NCI-H187 treated with DMSO at 0.1 percent for 48 hours (cell line): ENCODE data around the gene KCNN1.

ENCODE experiments used
- DNase-seq: peaks from one replicate; lab custom pipeline; 2025; lab: John Stamatoyannopoulos, UW

The KCNN1 gene

DNA sequence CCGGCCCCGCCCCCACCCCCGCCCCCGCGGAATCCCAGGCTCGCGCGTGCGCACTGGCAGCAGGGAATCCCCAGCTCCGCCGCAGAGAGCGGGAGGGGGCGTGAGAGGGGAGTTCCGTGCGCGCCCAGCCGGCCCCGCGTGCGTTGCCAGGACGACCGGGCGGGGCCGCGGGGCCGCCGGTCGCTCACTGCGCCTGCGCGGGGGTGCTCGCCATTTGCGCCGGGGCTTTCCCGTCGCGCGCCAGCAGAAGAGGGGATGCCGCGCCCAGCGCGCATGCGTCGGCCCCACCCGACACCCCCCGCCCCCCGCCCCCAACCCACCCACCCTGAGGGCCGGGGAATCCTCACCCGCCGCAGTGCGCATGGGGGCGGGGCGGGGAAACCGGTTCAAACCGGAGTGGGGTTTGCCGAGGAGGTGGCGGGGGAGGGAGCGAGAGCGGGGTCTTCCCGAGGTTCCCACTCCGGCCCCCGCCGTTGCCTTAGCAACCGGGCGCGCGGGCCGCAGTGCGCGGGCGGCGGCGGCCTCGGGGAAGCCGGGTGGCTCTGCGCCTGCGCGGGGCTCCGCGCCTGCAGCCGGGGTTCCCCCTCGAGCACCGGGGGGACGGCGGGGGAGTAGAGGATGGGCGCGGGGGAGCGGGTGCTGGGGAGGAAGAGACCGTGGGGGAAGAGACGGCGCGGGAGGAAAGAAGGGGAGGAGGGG is 18.9 kb upstream of the KCNN1 start:
- DNase-seq = peak; percentile 69

- no peak for DNase-seq
Observed at GRCh38 chr19:17948514-17948900, 18.4 kb upstream of the KCNN1 start.

DNA sequence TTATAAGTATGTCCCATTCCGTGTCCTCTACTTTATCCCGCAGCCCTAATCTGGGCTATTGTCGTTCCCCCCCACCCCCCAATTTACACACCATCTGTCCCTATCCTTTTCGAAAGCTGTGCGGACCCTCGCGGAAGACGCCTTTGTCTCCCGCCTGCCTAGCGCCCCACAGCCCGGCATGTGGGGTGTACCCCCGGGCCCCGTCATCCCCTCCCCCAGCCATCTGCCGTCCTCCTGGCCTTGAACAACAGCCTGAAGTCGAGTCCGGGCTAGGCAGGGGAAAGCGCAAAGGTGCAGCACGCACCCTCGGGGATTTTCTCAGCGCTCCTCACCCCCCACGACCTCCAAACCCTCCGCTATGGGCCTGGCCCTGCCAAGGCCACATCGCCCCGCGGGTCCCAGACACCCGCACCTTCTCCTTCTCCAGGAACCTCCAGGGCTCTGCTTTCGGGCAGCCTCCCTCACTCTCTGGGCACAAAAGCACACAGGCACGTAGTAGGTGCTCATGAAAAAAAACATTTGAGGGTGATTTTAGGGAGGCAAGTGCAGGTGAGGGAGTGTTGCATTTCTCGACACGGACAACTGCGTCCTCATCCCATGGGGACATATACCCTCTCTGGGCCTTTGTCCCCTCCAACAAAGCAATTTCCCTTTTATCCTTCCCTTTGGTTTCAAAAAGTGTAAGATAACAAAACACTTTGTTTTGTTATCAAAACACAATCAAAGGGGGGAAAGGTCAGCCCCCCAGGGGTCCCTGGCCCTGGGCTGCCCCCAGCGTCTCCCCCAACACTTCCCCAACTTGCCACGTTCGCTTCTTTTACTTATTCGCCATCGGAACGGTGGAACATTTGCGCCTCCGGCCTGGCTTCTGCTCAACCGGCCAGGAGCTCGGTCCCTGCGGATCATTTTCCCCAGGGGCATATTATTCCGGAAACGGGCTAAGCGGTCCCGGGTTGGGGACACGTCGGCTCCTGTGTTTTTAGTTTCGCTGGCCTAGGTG is 17.7 kb upstream of the KCNN1 start:
- DNase-seq = no peak

DNA sequence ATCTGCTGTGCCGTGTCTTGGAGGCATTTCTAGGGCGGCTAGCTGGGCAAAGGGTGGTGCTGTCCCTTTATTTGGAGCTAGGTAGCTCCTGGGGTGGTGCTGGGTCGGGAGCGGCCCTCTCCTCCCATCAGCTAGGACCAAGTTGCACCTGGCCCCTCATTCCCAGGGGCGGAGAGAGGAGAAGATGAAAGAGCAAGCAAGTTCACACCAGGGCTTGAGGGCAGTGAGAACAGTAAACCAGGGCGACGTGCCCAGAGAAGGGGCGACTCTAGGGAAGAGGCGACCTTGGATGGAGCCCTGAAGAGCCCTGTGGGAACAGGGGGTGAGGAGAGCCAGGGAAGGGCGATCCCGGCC is 17.0 kb upstream of the KCNN1 start:
- no peak for DNase-seq

- no peak for DNase-seq
Observed at GRCh38 chr19:17950310-17951156, 16.4 kb upstream of the KCNN1 start.

DNA sequence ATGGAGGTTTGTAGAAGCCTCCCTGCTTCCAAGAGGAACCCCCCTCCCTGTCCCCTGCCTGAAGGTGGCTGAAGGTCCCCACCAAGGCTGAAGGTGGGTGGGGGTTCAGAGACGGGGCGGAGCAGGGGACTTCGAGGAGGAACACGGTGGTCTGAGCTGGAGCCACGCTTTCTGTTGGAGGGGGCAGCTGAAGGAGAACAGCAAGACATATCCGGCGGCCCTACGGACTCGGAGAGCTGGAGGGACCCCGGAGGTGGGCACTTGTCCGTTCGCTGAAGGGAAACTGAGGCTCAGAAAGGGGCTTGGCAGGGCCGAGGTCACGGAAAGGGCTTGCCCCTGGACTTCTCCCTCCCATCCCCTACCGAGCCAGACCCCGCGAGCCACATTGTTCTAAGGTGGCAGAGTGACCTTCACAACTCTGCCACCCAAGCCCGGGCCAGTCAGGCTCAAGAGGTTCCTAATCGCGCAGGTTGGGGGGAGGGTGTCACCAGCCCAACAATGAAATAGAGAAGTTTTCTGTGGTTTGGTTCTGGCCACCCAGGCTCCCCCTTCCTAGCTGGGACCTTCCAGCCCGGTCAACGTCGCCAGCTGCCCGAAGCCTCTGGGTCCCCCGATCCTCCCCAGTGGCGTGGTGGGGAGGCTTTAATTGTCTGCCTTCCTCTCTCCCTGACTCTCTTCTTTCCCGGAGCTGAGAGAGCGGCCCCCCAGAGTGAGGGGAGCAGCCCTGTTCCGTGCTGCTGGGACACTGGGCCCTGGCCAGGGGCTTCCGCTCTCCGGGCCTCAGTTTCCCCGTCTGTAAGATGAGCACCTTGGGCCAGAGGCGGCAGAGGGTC is 15.5 kb upstream of the KCNN1 start:
- no peak for DNase-seq

GRCh38 chr19:17951990-17952976 is 14.6 kb upstream of the KCNN1 start:
- DNase-seq = no peak

DNA sequence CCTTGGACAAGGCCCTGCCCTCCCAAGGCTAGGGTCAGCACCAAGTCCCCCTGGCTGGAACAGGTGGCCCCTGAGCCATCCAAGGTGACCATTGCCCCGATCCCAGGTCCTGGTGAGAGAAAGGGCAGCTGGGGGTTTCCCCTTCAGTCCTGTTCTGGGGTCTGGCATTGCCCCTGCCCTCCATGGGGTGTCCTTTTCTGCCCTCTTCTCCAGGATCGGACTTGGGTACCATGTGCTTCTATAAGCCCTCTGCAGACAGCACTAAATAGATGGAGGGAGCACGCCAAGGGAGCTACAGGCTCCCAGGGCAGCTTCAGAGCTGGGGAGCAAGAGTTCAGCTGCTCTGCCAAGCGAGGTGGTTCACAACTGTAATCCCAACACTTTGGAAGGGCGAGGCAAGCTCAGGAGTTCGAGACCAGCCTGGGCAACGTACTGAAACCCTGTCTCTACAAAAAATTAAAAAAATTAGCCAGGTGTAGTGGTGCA is 13.5 kb upstream of the KCNN1 start:
- DNase-seq = no peak

- no peak for DNase-seq
Observed at GRCh38 chr19:17953869-17954268, 13.0 kb upstream of the KCNN1 start.

GRCh38 chr19:17954401-17954800 is 12.5 kb upstream of the KCNN1 start:
- DNase-seq = no peak

- DNase-seq = no peak
Observed at GRCh38 chr19:17957149-17957849, 9.6 kb upstream of the KCNN1 start.

DNA sequence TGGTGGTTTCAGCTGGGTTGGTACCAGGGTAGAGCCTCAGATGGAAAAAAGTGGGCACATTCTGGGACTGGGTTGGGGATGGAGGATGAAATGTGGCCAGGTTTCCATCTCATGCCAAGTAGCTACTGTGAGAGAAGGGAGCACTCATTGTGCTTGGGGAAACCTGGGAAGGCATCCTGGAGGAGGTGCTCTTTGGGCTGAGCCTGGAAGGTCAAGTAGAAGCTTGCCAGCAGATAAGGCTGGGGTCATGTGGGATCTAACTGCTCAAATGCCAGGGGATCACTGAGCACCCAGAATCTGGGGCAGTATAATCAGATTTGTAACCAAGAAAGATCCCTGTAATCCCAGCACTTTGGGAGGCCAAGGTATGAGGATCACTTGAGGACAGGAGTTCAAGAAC is 9.0 kb upstream of the KCNN1 start:
- DNase-seq = no peak

- DNase-seq = no peak
Observed at GRCh38 chr19:17963936-17964691, 2.8 kb upstream of the KCNN1 start.

DNA sequence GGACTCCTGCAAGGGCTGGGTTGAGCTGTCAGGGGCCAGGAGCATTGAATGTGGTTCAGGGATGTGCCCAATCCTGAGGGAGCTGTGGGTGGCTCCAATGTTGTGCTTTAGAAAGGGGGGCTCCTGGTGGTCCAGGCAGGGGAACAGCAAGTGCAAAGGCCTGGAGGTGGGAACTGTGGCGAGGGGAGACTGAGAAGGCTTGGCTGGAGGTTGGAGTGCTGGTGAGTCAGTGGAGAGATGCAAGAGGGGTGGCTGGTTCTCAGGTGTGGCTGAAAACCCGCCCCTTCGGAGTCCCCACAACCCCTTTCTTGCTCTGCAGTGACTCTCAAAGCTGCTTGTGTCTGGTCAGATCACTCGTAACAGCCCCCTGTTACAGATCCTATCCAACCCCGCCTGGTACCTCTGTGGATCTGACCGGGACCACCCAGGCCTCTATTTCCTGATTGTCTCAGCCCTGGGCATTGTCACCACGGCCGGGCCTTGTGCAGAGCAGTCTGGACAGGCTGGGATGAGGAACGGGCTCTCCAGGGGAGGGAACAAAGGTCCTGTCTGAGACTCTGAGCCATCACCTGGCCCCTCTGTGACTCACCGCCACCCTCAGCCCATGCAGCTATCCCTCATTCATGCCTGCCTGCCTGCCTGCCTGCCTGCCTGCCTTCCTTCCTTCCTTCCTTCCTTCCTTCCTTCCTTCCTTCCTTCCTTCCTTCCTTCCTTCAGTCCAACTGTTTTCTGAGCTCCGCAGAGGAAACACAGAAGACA is 1.4 kb upstream of the KCNN1 start:
- no peak for DNase-seq

- no peak for DNase-seq
Observed at GRCh38 chr19:17966129-17966483, 801 bp upstream of the KCNN1 start.

DNA sequence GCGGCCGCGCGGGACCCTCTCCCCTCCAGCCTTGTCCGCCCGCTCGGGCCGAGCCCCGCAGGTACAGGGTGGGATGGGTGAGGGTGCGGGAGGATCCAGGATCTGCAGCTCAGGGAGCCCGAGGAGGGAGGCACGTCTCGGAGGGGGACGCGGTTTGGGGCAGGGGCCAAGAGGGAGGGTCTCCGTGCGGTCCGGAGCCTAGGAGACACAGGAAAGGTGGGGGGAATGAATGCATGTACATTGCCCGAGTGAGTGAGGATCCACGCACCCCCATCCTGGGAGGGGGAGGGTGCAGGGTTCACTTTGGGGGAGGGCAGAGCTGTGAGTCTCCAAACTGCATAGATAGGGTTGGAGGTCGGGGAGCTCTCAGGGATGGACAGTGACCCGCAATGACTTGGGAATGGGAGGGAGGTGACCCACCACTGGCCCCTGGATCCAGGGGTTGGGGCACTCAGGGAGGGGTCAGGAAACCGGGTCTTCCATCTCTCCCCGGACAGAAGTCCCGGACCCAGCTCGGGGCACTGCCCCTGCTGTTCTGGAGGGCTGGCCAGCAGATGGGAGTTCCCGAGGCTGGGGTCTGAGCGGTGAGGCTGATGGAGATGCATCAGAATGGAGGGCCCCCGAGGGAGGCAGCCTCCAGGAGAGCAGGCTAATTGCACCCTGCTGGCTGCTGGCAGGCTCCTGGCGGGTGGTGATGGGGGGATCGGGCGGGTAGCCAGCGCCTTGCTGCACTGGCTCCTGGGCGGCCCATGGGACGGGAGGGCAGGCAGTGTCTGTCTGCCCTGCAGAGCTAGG is 547 bp downstream of the KCNN1 start:
- DNase-seq = no peak

DNA sequence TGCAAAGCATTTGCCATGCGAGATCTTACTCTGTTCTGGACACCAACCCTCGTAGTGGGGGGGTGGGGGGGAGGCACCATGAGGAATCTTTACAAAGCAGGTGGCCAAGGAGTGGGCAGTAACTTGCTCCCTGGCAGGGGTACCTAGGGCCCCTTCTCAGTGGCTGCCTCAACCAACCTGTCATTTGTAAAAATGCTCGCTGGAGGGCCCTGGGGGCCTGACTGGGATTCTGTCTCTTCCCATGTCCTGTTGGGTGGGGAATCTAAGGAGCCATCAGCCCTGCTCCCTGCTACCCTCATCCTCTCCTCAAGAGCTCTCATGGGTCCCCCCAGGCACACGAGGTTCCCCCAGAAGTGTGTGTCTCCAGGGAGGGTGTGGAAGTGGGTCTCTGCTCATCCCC is 1.5 kb downstream of the KCNN1 start:
- DNase-seq = no peak
